Loucy (cell line): ENCODE measurements around the gene TARS2.

Experiments
- EZH2phosphoT487 ChIP-seq: fragments of 200-600 bp; IDR thresholded peaks from 2 replicates; pipeline ENCODE4 v1.6.1; 2018; ENCODE audit warnings: antibody characterized with exemption, mild to moderate bottlenecking, moderate library complexity, borderline replicate concordance
- TF ChIP-seq, protein P1 (sequence below): fragments of 200-600 bp; sonication (generic); conservative IDR thresholded peaks from 2 replicates; pipeline ENCODE4 v1.5.1; 2014; ENCODE audit warnings: mild to moderate bottlenecking, antibody characterized with exemption, low read length

DNA sequence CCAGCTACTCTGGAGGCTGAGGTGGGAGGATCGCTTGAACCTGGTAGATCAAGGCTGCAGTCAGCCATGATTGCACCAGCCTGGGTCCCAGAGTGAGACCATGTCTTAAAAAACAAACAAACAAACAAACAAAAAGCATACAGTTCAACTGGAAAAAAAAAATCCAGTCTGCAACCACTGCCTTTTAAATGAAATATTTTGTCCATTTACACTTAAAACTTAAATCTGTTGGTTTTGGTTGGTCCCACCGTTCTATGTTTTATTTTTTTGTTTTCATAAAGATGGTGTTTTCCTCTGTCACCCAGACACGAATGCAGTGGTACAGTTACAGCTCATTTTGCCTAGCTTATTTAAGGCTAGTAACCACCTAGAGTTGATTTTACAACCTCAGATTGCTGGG lies 38.1 kb downstream of the TARS2 start:
- TF ChIP-seq, protein P1, sequence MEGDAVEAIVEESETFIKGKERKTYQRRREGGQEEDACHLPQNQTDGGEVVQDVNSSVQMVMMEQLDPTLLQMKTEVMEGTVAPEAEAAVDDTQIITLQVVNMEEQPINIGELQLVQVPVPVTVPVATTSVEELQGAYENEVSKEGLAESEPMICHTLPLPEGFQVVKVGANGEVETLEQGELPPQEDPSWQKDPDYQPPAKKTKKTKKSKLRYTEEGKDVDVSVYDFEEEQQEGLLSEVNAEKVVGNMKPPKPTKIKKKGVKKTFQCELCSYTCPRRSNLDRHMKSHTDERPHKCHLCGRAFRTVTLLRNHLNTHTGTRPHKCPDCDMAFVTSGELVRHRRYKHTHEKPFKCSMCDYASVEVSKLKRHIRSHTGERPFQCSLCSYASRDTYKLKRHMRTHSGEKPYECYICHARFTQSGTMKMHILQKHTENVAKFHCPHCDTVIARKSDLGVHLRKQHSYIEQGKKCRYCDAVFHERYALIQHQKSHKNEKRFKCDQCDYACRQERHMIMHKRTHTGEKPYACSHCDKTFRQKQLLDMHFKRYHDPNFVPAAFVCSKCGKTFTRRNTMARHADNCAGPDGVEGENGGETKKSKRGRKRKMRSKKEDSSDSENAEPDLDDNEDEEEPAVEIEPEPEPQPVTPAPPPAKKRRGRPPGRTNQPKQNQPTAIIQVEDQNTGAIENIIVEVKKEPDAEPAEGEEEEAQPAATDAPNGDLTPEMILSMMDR: no peak
- no peak for TF ChIP-seq EZH2phosphoT487
